PC-9 (cell line): Measurements from ENCODE around the gene S100Z.

ENCODE experiments used
- EZH2 ChIP-seq: fragments of 200-600 bp; sonication (generic); IDR thresholded peaks from 2 replicates; pipeline ENCODE4 v1.8.0; 2017; ENCODE audit warnings: antibody characterized with exemption, low read depth
- TF ChIP-seq, protein P1 (sequence below): fragments of 200-600 bp; sonication (generic); conservative IDR thresholded peaks from 2 replicates; pipeline ENCODE4 v1.6.1; 2017; ENCODE audit warnings: mixed run types, antibody characterized with exemption, mild to moderate bottlenecking, moderate library complexity

DNA sequence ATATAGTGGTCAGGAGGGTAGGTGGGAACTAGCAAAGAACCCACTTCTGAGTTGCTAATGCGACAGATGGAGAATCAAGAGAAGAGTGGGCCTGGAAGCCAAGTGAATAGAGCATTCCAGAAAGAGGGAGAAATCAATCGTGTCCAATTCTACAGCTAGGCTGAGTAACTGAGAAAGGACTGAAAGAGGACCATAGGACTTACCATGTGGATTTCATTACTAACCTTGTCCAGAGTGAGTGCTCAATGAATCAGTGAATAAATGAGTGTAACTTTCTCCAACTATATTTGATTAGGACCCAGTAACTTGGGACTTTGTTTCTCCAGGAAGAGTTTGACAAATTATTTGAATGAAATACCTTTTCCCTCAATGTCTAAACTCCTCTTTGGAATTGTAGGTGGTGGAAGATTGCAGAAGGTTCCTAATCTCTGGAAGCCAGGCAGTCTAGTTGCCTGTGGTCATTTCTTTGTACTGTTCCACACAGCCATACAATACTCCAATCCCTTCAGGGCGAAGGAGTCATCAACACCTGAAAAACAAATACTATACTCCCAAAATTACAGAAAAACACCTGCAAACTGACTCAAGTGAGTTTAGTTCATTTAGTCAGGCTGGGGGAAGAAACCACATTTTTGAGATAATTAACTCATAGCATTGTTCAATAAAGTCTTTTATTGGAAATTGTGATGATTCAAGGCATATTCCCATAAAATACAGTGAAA is 33.5 kb upstream of the S100Z start:
- TF ChIP-seq, protein P1, sequence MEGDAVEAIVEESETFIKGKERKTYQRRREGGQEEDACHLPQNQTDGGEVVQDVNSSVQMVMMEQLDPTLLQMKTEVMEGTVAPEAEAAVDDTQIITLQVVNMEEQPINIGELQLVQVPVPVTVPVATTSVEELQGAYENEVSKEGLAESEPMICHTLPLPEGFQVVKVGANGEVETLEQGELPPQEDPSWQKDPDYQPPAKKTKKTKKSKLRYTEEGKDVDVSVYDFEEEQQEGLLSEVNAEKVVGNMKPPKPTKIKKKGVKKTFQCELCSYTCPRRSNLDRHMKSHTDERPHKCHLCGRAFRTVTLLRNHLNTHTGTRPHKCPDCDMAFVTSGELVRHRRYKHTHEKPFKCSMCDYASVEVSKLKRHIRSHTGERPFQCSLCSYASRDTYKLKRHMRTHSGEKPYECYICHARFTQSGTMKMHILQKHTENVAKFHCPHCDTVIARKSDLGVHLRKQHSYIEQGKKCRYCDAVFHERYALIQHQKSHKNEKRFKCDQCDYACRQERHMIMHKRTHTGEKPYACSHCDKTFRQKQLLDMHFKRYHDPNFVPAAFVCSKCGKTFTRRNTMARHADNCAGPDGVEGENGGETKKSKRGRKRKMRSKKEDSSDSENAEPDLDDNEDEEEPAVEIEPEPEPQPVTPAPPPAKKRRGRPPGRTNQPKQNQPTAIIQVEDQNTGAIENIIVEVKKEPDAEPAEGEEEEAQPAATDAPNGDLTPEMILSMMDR = no peak
- TF ChIP-seq EZH2 = no peak
